GM23248 (cell line): Measurements from ENCODE around the gene ST8SIA6. TPM values are rescaled to one million over a fixed set of nuclear protein-coding genes. Genes with fewer than 3 reads are reported as not detected.

Experiments
- DNase-seq: peaks from one replicate; pipeline ENCODE4 v3.0.0-alpha.2; 2015
- H2AFZ ChIP-seq: fragments of 200-600 bp; sonication (generic); 2 replicates; pipeline ENCODE4 v1.6.1; 2016; ENCODE audit warnings: antibody characterized with exemption
- H3F3A ChIP-seq: fragments of 200-600 bp; sonication (generic); 2 replicates; pipeline ENCODE4 v1.6.1; 2016; ENCODE audit warnings: mild to moderate bottlenecking, antibody characterized with exemption, mixed run types; ENCODE audit not compliant: insufficient read depth
- H3K27ac ChIP-seq: fragments of 200-600 bp; sonication (generic); 2 replicates; pipeline ENCODE4 v1.5.1; 2016; ENCODE audit warnings: mild to moderate bottlenecking
- H3K27me3 ChIP-seq: fragments of 200-600 bp; sonication (generic); replicated peaks from 2 replicates; pipeline ENCODE4 v1.6.1; 2016; ENCODE audit warnings: mild to moderate bottlenecking; ENCODE audit not compliant: insufficient read depth
- H3K36me3 ChIP-seq: fragments of 200-600 bp; sonication (generic); 2 replicates; pipeline ENCODE4 v1.6.1; 2016; ENCODE audit warnings: low read depth, mild to moderate bottlenecking
- H3K4me1 ChIP-seq: fragments of 200-600 bp; sonication (generic); 2 replicates; pipeline ENCODE4 v1.6.1; 2016; ENCODE audit warnings: mild to moderate bottlenecking; ENCODE audit not compliant: insufficient read depth
- H3K4me2 ChIP-seq: fragments of 200-600 bp; sonication (generic); one replicate; pipeline ENCODE4 v1.6.1; 2016; ENCODE audit warnings: mild to moderate bottlenecking; ENCODE audit not compliant: unreplicated experiment
- H3K4me3 ChIP-seq: fragments of 200-600 bp; sonication (generic); 2 replicates; pipeline ENCODE4 v1.5.1; 2016; ENCODE audit warnings: mild to moderate bottlenecking
- H3K79me2 ChIP-seq: fragments of 200-600 bp; sonication (generic); 2 replicates; pipeline ENCODE4 v1.6.1; 2016; ENCODE audit warnings: mild to moderate bottlenecking; ENCODE audit not compliant: insufficient read depth
- H3K9ac ChIP-seq: fragments of 200-600 bp; sonication (generic); 2 replicates; pipeline ENCODE4 v1.6.1; 2016; ENCODE audit warnings: mild to moderate bottlenecking
- H3K9me2 ChIP-seq: fragments of 200-600 bp; sonication (generic); 2 replicates; pipeline ENCODE4 v1.6.1; 2016; ENCODE audit warnings: mixed run types, mild to moderate bottlenecking, moderate library complexity; ENCODE audit not compliant: insufficient read depth
- H3K9me3 ChIP-seq: fragments of 200-600 bp; sonication (generic); one replicate; pipeline ENCODE4 v1.6.1; 2017; ENCODE audit warnings: low read depth
- H4K20me1 ChIP-seq: fragments of 200-600 bp; sonication (generic); 2 replicates; pipeline ENCODE4 v1.6.0; 2016; ENCODE audit not compliant: insufficient read depth
- EZH2 ChIP-seq: fragments of 200-600 bp; sonication (generic); IDR thresholded peaks from 2 replicates; pipeline ENCODE4 v1.6.1; 2018; ENCODE audit warnings: antibody characterized with exemption, mild to moderate bottlenecking; ENCODE audit not compliant: insufficient read depth, poor library complexity, severe bottlenecking
- EZH2phosphoT487 ChIP-seq: fragments of 200-600 bp; sonication (generic); IDR thresholded peaks from 2 replicates; pipeline ENCODE4 v1.6.1; 2018; ENCODE audit warnings: antibody characterized with exemption, moderate library complexity, mild to moderate bottlenecking, low read depth; ENCODE audit not compliant: insufficient read depth
- WGBS, 2 experiments: methylation state at CpG; one replicate each; pipeline ENCODE4 v1.1.6; 2015 to 2017; ENCODE audit warnings: low lambda C conversion rate in 2 of 2, low coverage in 1 of 2; ENCODE audit errors: missing lambda C conversion rate in 2 of 2; 5-methylcytosine and 5-hydroxymethylcytosine counted together
- in situ Hi-C: fragments of 300-500 bp; cut with MboI; formaldehyde crosslinking; loops from 2 replicates; pipeline ENCODE4 v1.15.0; 2020
- polyA plus RNA-seq: library from polyadenylated mRNA; unstranded; fragments of >200 nt; fragmentation: Nextera tagmentation; extraction: Ambion mirVana; gene quantifications from 2 replicates; pipeline ENCODE4 v1.2.1, GENCODE V29; 2016
- total RNA-seq: library from RNA; depleted of rRNA; stranded (reverse); fragments of >200 nt; shearing (Covaris generic); gene quantifications from 2 replicates; pipeline ENCODE4 v1.2.3, GENCODE V29; 2014

The ST8SIA6 gene
- total and polyA plus RNA-seq, 2 experiments from 2014 or later, result not detected

DNA sequence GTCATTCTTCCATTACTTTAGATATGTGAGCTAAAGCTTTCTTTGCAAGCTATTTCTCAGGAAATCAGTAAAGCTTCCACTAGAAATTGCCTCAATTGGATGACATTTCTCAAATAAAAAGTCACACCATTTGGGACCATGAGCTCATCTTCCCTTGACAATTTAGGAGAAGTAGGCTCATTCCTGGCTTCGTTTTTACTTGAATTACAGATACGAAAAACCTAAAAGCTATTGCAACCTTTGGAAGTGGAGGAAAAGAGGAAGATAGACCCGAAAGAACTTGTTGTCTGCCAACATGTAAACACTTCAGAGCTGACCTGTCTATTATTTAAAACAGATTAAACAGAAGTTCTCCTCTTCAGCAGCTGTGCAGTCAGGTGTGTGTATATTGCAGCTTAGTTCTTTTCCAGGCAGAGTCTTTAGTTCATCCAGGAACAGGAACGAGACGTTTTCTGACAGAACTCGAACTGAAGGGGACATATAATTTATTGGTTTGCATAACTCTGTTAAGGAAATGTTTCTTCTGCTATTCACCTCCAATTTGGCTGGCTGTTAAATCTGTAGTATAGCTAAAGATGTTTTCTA is 43.1 kb upstream of the ST8SIA6 start:
- TF ChIP-seq EZH2 (no peak), EZH2phosphoT487 (no peak)
- Histone ChIP-seq H3K4me2 (no peak overlapping the region), H3K27me3 (no peaks in the 10 kb centered on the region), H3K9me3 (no peaks in the 10 kb centered on the region), H3K4me3 (no peak overlapping the region), H3K79me2 (no peaks in the 10 kb centered on the region), H3F3A (no peaks in the 10 kb centered on the region), H3K4me1 (no peaks in the 10 kb centered on the region), H3K9ac (no peak overlapping the region), H3K9me2 (no peaks in the 10 kb centered on the region), H4K20me1 (no peaks in the 10 kb centered on the region), H2AFZ (no peak overlapping the region), H3K27ac (no peak overlapping the region), H3K36me3 (no peaks in the 10 kb centered on the region)
- 50 to 56% methylated on average over 6 of the region's 6 CpGs for WGBS, 2 experiments
- no peak for DNase-seq
- in situ Hi-C loops, result no loop called here

- H3K4me3 ChIP-seq, result no peak overlapping the region
- no peaks in the 10 kb centered on the region for H3K36me3 ChIP-seq
- no peaks in the 10 kb centered on the region for H3K79me2 ChIP-seq
- in situ Hi-C loops, result no loop called here
- no peak overlapping the region for H3K27ac ChIP-seq
- H3K4me1 ChIP-seq, result no peaks in the 10 kb centered on the region
- no peaks in the 10 kb centered on the region for H3K27me3 ChIP-seq
- H2AFZ ChIP-seq, result no peak overlapping the region
- TF ChIP-seq EZH2, result no peak
- no peaks in the 10 kb centered on the region for H4K20me1 ChIP-seq
- no peaks in the 10 kb centered on the region for H3K9me2 ChIP-seq
- no peaks in the 10 kb centered on the region for H3K9me3 ChIP-seq
- H3F3A ChIP-seq, result no peaks in the 10 kb centered on the region
- H3K9ac ChIP-seq, result no peak overlapping the region
- no peak overlapping the region for H3K4me2 ChIP-seq
- no peak for DNase-seq
- WGBS, 2 experiments, result 59 to 61% methylated on average over 6 of the region's 6 CpGs
Measured at GRCh38 chr10:17494626-17495260, 40.3 kb upstream of the ST8SIA6 start.

GRCh38 chr10:17488848-17489247 is 34.5 kb upstream of the ST8SIA6 start:
- no peak overlapping the region for H3K9ac ChIP-seq
- no peak for DNase-seq
- no peaks in the 10 kb centered on the region for H3K79me2 ChIP-seq
- H3K4me3 ChIP-seq, result no peak overlapping the region
- peaks cover 4% of the 10 kb centered on the region; the same call in 1 of the 2 replicates for H3K4me1 ChIP-seq
- in situ Hi-C loops, result no loop called here
- no peaks in the 10 kb centered on the region for H3K27me3 ChIP-seq
- TF ChIP-seq EZH2, result no peak
- TF ChIP-seq EZH2phosphoT487, result no peak
- H3K4me2 ChIP-seq, result no peak overlapping the region
- 6 to 8% methylated on average over 6 of the region's 6 CpGs for WGBS, 2 experiments
- H3F3A ChIP-seq, result no peaks in the 10 kb centered on the region
- peak overlapping the region; percentile 58 for H2AFZ ChIP-seq
- H3K36me3 ChIP-seq, result no peaks in the 10 kb centered on the region
- H4K20me1 ChIP-seq, result no peaks in the 10 kb centered on the region
- no peaks in the 10 kb centered on the region for H3K9me2 ChIP-seq
- H3K9me3 ChIP-seq, result no peaks in the 10 kb centered on the region
- no peak overlapping the region for H3K27ac ChIP-seq

DNA sequence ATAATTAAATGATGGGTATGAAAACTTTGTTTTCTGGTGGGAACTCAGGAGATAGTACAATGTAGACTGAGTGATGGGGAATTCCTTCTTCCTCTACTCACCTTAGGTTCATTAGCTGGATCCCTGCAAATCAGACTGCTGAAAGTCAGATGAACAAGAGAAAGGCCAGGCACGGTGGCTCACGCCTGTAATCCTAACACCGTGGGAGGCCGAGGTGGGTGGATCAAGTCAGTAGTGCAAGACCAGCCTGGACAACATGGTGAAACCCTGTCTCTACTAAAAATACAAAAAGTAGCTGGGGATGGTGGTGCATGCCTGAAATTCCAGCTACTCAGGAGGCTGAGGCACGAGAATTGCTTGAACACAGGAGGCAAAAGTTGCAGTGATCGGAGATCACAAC is 28.7 kb upstream of the ST8SIA6 start:
- peaks cover 6% of the 10 kb centered on the region; the same call in 1 of the 2 replicates for H3K4me1 ChIP-seq
- no peaks in the 10 kb centered on the region for H3K79me2 ChIP-seq
- TF ChIP-seq EZH2 (no peak), EZH2phosphoT487 (no peak)
- H4K20me1 ChIP-seq, result no peaks in the 10 kb centered on the region
- DNase-seq, result no peak
- H3K36me3 ChIP-seq, result no peaks in the 10 kb centered on the region
- 71 to 76% methylated on average over 6 of the region's 6 CpGs for WGBS, 2 experiments
- H3K4me2 ChIP-seq, result no peak overlapping the region
- H2AFZ ChIP-seq, result no peak overlapping the region
- H3F3A ChIP-seq, result no peaks in the 10 kb centered on the region
- in situ Hi-C loops, result no loop called here
- H3K27me3 ChIP-seq, result peaks cover 4% of the 10 kb centered on the region; the same call in 1 of the 2 replicates
- no peaks in the 10 kb centered on the region for H3K9me2 ChIP-seq
- H3K27ac ChIP-seq, result no peak overlapping the region
- H3K9me3 ChIP-seq, result no peaks in the 10 kb centered on the region
- no peak overlapping the region for H3K4me3 ChIP-seq
- no peak overlapping the region for H3K9ac ChIP-seq
